HG02840 (cell line): Measurements from ENCODE around the gene C20orf204.

Experiments
- ATAC-seq: cut with Tn5 transposase; IDR thresholded peaks from one replicate; pipeline ENCODE4 v1.9.1; 2021; ENCODE audit warnings: mild to moderate bottlenecking, moderate library complexity, moderate number of reproducible peaks; ENCODE audit not compliant: unreplicated experiment, low FRiP score

The C20orf204 gene

DNA sequence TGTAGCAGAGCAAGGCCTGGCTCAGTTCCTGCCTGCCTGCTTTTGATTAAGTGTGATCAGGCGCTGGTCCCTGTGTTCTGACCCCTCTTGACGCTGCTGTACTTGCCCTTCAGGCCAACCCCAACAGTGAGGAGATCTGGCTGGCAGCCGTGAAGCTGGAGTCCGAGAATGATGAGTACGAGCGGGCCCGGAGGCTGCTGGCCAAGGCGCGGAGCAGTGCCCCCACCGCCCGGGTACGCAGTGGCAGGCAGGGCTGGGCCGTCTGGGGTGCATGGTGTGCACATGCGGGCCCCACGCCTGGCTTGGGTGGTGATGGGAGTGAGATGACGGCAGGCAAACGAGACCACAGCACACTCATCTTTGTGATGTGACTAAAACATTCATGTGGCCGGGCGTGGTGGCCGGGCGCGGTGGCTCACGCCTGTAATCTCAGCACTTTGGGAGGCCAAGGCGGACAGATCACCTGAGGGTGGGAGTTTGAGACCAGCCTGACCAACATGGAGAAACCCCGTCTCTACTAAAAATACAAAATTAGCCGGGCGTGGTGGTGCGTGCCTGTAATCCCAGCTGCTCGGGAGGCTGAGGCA, 10.1 kb upstream of the C20orf204 start:
- no peak for ATAC-seq

DNA sequence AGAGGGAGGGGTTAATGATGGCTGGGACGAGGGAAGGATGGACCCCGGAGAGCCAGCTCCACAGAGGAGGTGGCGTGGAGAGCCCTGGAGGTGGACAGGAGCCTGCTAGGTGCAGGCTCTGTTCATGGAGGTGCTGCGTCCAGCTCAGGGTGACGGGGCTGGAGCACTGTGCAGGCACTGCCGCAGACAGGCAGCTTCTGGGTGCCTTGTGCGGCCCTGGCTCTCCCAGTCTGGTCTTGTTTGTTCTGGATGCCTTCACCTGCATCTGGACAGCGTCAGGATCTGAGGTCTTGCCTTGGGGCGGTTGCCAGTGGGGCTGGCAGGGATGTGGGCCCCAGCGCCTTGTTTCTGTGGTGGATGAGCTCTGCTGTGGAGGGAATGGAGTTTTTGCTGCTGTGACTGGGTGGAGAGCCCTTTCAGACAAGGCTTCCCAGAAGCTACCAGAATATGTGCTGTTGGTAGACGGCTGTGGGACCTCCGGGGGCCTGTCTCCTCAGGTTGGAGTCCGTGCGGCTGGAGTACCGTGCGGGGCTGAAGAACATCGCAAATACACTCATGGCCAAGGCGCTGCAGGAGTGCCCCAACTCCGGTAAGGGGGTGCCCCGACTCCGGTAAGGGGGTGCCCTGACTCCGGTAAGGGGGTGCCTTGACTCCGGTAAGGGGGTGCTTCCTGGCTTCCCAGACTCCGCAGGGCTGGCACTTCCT, 7.8 kb upstream of the C20orf204 start:
- ATAC-seq, result no peak

DNA sequence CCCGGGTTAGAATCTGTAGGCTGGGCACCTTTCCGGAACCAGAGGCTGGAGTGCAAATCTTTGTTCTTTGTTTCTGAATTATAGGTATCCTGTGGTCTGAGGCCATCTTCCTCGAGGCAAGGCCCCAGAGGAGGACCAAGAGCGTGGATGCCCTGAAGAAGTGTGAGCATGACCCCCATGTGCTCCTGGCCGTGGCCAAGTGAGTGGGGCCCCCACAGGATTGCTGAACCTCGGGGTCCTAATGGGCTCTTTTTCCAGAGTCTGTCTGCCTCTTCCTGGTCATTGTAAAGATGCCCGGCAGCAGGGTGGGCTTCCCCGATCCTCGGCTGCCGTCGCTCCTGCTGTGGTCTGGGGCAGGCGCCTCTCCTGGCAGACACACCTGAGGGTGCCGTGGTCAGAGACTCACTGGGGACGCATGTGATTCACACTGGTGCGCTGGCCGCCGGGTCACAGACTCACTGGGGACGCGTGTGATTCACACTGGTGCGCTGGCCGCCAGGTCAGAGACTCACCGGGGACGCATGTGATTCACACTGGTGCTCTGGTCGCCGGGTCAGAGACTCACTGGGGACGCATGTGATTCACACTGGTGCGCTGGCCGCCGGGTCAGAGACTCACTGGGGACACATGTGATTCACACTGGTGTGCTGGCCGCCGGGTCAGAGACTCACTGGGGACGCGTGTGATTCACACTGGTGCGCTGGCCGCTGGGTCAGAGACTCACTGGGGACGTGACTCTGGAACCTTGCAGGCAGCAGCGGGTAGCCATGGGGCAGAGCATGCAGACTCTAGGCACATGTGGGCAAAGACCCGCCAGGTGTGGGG, 6.5 kb upstream of the C20orf204 start:
- ATAC-seq, result no peak

DNA sequence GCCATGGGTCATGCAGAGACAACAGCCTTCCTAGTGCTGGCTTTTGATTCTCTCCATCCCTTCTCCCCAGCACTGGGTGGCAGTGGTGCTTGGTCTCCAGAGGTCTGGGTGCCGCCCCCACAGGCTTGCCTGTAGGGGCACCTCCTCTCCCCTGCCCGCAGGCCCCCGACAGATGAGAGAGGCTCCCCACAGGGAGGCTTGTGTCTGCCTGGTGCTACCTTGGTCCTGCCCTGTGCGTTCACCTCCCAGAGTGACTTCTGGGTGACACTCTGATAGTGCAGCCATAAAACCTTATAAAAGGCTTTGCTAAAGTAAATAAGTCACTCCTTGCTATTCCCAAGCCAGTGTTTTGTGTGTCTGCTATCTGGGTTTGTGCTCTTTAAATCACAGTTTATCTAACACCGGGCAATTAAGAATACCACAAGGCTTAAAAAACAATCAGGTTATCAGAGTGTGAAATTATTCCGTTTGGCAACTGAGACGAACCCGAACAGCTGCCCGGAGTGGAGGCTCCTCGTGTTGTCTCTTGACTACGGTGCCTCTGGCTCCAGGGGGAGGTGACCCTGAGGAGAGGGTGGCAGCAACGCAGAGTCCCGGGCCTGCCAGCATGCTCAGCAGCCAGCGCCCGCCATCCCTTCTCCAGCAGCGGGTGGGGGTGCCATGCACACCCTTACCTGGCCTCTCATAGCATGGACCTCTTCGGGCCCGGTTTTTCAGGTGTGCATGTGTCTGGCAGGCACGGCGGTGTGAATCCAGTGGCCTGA, 5.4 kb upstream of the C20orf204 start:
- ATAC-seq, result no peak

GRCh38 chr20:64031822-64032314, 4.1 kb upstream of the C20orf204 start:
- no peak for ATAC-seq

DNA sequence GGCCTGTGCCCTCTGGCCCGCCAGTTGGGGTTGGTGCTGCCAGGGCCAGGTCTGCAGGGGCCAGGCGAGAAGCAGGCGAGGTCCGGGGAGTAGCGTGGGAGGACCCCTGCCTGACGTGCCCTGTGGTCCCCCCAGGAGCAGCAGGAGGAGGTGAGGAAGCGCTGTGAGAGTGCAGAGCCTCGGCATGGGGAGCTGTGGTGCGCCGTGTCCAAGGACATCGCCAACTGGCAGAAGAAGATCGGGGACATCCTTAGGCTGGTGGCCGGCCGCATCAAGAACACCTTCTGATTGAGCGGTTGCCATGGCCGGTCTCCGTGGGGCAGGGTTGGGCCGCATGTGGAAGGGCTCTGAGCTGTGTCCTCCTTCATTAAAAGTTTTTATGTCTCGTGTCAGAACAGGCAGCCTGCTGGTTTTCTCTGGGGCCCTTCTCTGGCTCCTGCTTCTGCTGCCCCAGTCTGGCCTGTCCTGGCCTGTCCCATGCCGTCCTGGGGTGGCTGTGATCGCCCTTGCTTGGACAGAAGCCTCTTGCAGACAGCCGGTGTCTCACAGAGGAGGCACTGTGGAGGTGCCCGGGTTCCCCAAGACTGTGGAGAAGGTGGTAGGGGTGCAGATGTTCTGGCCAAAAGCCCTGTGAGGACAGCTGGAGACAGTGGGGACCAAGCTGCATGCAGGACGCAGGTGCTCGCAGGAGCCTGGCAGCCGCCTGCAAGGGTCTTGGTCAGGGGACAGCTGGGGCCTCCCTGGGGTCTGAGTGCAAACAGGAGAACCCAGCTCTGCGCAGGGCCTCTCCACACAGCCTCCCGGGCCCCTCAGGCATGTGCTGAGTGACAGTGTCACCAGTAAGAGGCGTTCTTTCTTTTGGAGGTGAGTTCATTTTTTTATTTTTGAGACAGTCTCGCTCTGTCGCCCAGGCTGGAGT, 3.0 kb upstream of the C20orf204 start:
- ATAC-seq, result no peak

- no peak for ATAC-seq
Measured at GRCh38 chr20:64033981-64034493, 1.9 kb upstream of the C20orf204 start.

- ATAC-seq, result no peak
Measured at GRCh38 chr20:64035066-64035932, 683 bp upstream of the C20orf204 start.

DNA sequence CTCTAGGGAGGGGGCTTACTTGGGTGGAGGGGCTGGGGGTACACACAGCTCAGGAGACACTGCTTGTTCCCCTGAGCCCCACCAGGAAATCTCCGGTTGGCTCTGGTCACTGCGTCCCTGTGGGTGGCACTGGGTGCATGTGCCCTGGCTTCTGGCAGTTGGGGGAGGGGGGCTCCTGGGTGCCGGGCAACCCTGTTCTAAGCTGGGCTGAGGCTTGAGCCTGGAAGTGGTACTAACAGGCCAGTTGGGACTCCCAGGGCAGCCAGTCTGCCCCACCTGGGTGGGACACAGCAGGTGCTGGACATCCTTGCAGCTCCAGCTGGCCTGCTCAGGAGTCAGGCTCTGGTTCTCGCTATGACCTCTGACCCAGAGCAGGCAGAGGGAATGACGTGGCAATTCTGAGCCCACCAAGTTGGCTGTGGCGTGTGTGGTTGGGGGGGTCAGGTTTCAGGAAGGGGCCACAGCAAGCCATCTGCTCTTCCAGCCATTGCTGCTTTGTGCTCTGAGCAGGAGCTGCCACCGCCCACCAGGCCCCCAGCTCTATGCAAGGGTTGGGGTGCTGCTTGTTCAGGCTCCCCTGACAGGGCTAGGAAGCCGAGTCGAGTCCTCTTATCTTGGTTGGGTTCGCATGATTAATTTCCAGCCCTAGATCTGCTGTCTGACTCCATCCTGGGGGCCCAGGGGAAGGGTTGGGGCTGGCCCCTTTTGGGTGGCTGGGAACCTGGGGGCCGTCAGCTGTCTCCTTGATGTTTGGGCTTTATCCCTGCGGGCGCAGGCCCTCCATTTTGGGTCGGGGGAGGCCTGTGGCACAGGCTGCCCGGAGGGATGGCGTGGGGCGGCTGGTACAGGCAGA, 590 bp downstream of the C20orf204 start:
- no peak for ATAC-seq

DNA sequence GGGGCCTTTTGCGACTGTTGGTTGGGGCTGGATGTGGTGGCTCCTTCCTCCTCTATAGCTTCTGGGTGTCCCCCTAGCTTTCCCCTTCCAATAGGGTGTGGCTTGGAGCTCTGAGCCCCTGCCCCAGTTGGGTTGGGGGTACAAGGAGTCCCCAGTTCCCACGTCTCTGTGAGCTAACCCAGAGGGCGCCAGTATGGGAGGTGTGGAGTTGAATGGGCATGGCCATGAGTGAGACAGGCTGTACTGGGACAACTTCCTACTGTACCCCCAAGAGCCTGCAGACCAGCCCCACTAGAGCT, 1.2 kb downstream of the C20orf204 start:
- ATAC-seq, result no peak

DNA sequence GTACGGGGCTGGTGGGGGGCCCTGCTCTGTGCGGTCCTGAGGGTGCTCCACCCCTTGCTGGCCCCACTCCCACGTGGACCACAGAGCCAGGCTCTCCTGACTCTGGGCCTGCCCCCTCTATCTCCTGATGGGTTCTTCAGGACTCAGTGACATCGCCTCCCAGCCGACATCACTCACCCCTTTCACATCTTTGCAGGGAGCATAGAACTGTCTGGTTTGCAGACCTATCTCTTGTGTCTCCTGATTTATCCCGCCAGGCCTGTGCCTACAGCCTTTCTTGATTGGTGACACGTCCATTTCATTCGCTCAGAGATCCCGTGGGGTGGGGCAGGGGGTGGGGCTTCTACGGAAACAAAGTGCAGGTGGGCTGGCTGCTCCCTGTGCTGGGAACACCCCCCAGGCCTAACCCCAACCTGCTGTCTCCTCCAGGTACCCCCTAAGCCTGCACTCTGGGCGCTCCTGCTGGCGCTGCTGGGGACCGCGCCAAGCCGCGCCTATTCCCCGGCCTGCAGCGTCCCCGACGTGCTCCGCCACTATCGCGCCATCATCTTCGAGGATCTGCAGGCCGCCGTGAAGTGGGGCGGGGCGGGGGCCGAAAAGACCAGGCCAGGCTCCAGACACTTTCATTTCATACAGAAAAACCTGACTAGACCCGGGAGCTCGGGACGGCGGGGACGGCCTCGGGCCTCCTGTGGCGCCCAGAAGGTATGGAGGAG, 1.7 kb downstream of the C20orf204 start:
- ATAC-seq, result no peak

GRCh38 chr20:64038224-64038564, 2.2 kb downstream of the C20orf204 start:
- peak; percentile 32 for ATAC-seq

- ATAC-seq, result peak; percentile 49
Measured at GRCh38 chr20:64038565-64039292, 2.7 kb downstream of the C20orf204 start.

DNA sequence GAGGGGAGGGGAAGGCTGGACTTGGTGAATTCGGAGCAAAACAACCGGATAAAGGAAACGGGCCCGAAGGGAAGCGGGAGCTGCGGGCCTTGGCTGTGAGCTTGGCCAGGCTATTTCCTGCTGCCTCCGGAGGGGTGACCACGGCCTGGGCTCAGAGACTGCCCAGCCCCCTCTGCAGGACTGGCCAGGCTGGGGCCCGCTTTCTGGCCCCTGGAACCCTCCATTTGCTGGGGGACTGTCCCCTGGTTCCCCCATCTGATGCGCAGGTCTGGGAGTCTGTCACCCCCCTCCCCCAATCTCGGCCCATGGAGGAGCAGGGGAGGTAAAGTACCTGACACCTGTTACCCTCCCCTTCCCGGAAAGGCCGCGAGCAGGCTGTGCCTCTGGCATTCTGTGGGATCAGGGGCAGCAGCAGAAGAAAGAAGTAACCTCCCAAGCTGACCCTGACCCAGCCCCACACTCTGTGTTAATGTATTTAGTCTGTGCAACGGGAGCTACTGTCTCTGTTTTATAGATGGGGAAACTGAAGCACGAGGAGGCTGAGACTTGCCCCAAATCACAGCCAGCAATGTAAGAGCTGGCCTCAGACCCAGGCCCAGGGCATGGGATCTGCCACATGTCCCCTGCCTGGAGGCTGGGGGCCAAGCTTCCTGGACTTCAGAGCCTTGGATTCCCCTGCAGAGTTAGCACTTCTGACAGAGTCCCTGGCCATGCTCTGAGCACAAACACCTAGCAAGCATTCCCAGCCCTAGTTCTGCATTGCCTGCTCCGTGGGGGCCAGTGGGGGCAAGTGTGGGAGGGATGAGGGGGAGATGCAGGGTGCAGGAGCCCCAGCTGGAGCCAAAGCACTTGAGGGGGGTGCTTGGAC, 3.5 kb downstream of the C20orf204 start:
- ATAC-seq, result no peak

- no peak for ATAC-seq
Measured at GRCh38 chr20:64040231-64041039, 4.5 kb downstream of the C20orf204 start.
